Astrocyte of the hippocampus (primary cell): ENCODE measurements around the gene KLHL26.

ENCODE experiments used
- DNase-seq: peaks from one replicate; pipeline ENCODE4 v3.0.0; 2011; ENCODE audit warnings: low read depth, low spot score

KLHL26 gene

GRCh38 chr19:18685597-18686190 is 48.9 kb downstream of the KLHL26 start:
- DNase-seq, result no peak

DNA sequence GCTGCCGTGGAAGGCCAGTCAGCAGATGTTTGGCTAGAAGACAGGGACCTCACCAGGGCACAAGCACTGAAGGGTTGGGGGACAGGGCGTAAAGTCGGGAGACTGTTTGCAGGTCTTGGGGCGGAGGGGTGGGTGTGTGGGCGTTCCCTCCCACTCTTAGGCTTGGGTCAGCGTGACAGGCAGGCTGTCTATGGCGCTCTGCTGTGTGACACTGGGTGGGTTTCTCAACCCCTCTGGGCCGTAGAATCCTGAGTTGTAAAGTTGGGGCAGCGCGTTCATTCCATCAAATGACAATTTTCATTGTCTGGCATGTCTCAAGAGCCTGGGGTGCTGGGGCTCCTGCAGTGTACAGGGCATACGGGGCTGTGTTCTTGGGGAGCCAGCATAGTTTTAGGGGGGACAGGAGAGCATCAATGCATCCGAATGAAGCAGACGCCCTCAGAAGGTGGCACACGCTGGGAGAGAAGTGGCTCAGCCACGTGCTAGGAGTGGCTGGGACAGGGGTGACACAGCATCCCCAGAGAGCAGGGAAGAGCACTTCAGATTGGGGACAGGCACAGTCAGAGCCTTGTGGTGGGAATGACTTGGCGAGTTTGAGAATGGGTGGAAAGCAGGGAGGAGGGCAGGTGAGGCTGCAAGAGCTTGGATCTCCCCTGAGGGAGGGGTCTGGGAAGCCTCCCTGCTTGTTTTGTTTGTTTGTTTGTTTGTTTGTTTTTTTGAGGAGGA is 51.1 kb downstream of the KLHL26 start:
- DNase-seq, result no peak

GRCh38 chr19:18696023-18696422 is 59.2 kb downstream of the KLHL26 start:
- DNase-seq, result no peak

- no peak for DNase-seq
Measured at GRCh38 chr19:18697680-18698079, 60.9 kb downstream of the KLHL26 start.

DNA sequence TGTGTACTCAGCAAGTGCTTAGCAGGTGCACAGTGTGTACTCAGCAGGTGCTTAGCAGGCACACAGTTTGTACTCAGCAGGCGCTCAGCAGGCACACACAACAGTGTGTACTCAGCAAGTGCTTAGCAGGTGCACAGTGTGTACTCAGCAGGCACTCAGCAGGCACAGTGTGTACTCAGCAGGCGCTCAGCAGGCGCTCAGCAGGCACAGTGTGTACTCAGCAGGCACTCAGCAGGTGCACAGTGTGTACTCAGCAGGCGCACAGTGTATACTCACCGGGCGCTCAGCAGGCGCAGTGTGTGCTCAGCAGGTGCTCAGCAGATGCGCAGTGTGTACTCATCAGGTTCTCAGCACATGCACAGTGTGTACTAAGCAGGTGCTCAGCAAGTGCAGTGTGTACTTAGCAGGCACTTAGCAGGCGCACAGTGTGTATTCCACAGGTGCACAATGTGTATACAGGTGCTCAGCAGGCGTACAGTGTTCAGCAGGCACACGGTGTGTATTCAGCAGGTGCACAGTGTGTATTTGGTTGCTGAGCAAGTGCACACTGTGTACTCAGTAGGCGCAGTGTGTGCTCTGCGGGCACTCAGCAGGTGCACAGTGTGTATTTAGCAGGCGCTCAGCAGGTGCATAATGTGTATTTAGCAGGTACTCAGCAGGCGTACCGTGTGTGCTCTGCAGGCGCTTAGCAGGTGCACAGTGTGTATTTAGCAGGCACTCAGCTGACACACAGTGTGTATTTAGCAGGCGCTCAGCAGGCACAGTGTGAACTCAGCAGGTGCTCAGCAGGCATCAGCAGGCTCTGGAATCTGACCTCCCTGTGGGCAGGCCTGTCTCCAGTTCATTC is 61.7 kb downstream of the KLHL26 start:
- DNase-seq, result no peak

DNA sequence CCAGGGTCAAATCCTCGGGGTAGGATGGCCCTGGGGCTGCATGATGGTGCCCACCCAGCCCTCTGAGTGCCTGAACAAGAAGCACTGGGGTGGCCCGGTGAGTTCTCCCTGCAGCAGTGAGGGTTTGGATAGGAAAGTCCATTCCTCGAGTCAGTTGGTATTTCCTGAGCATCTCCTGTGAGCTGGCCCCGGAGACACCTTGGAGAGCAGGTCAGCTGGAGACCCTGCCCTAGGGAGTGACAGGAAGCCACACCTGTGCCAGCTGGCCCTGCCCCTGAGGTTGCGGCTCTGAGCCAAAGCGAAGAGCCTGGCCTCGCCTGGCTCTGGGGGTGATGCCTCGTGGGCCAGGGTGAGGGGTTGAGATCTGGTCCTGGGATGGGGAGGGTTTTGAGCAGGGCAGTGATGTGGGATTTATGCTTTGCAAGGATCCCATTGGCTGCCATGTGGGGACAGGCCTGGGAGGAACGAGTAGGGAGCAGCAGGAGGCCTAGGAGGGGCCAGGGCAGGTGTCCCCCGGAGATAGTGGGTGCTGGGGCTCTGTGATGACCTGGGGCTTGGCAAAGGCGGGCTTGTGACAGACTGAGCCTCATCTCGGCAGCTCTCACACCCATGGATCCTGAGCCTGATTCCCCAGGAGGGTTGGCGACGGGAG is 62.7 kb downstream of the KLHL26 start:
- DNase-seq, result no peak

DNA sequence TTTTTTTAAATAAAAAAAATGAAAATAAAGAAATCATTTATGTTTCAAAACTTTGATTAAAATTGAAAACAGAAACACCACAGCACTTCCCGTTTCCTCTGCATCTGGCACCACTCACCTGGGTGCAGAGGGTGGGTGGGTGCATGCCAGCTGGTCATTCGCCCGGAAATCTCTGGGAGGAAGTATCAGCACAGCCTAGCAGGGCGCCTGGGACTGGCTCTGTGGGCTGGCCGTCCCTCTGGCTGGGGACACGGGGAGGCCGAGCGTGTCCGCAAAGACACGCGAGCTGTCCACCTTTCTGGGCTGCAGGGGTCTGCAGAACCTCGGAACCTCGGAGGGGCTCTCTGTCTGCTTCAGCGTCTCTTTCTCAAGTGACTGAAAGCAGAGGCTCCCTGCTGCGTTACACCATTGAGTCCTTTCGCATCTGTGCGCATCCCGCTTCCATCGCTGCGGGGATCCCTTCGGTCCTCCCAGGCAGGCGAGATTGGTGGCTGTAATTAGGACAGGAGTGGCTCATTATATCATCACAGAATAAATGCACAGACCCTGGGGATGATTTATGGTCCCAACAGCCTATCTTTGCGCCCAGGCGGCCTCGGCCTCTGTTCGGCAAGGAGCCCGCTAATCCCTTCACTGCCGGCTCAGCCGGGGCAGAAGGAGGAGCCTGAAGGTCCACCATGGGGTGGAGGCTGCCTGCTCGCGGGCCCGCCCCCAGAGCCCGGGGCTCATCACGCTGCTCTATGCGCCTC is 63.8 kb downstream of the KLHL26 start:
- peak; percentile 79 for DNase-seq

DNA sequence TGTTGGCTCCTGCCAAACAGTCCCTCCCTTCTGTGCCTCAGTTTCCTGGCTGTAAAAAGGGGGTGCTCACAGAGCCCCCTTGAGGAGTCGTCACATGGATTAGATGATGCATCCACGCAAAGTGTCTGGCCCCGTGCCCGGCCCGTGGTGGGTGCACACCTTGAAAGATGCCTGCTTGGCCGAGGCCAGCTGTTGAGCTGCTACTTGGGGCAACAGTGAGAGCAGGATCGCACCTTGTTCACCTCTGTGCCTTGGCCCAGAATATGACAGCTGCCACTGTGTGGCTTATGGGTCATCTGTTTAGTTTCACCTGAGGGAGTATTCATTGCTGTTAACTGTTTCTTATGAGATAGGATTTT is 64.4 kb downstream of the KLHL26 start:
- no peak for DNase-seq

DNA sequence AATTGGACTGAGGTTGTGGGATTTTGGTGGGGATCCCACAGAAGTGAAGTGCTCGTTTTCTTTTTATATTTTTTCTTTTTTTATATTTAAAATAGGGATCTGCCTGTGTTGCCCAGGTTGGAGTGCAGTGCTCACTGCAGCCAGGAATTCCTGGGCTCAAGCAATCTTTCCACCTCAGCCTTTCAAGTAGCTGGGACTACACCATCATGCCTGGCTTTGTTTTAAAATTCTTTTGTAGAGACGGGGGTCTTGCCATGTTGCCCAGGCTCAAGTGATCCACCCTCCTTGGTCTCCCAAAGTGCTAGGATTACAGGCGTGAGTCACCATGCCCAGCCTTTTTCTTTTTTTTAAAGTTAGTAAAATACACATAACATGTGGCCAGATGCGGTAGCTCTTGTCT is 67.2 kb downstream of the KLHL26 start:
- no peak for DNase-seq

DNA sequence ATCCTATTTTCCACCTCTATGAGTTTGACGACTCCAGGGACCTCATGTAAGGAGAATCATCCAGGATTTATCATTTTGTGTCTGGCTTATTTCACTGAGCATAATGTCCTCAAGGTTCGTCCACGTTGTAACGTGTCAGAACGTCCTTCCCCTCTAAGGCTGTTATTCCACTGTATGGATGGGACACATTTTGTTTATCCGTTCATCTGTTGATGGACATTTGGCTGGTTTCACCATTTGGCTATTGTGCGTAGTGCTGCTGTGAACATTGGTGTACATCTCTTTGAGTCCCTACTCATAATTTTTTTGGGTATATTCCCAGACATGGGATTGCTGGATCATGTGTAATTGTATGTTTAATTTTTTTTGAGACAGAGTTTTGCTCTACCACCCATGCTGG is 68.1 kb downstream of the KLHL26 start:
- no peak for DNase-seq

DNA sequence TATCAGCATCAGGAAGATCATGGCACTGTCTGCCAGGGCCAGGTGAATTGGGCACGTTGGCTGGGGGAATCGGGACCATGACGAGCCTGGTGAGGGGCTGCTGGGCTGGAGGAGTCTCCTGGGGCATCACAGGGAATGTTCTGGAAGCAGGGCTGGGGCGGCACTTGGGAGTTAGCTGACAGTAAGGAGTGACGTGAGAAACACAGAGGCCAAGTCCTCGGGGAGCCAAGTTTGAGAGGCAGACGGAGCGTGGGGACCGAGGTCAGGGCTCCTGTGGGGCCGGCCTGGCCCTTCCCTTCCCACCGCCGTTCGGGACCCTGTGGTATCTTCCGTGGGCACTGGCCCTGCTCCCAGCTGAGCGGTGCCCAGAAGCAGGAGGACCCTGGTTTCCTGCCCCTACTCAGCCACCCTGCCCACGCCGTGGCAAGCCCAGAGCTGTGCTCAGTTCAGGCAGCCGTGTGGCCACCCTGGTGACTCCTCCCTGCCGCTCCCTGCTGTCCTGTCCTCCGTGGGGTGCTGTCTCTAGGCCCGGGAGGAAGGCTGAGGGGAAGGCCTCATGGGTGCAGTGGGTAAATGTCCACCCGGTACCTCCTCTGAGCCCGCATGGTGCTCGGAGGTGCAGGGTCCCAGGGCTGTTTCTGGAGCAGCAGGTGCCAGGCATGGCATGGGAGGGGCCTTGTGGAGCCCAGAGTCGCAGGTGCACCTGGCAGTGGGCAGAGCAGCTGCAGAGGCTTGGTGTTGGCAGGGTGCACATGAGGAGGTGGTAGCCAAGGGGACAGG is 71.8 kb downstream of the KLHL26 start:
- DNase-seq, result no peak

GRCh38 chr19:18709546-18709945 is 72.7 kb downstream of the KLHL26 start:
- DNase-seq, result no peak

DNA sequence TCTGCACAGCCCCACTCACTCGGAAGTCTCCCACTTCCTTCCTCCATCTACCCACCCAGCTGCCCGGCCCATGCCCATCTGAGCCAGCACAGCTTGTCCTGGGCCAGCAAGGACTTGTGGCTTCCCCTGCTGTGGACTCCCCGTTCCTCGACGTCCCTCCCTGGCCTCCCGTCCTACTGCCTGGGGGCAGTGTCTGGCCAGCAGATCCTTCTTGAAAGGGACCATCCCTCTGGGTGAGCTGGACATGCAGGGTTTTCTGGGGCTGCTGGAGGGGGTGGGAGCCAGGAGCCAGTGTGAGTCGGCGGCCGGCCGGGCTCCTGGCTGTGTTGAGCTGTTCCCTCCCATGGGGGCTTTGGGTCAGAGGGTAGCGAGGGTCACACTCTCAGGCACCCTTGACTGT is 73.4 kb downstream of the KLHL26 start:
- DNase-seq, result no peak

- no peak for DNase-seq
Measured at GRCh38 chr19:18710996-18711751, 74.3 kb downstream of the KLHL26 start.

- no peak for DNase-seq
Measured at GRCh38 chr19:18711893-18712292, 75.1 kb downstream of the KLHL26 start.

DNA sequence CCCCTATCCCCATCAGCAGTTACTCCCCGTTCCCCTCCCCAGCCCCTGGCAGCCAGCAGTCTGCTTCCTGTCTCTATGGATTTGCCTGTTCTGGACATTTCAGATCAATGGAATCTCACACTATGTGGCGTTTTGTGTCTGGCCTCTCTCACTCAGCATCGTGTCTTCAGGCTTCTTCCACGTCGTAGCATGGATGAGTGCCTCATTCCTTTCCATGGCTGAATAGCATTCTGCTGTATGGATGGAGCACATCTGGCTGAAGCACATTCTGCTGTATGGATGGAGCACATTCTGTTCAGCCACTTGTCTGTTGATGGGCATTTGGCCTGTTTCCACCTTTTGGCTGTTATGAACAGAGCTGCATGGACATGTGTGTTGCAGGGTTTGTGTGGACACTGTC is 76.2 kb downstream of the KLHL26 start:
- no peak for DNase-seq

GRCh38 chr19:18713550-18714117 is 76.8 kb downstream of the KLHL26 start:
- no peak for DNase-seq

GRCh38 chr19:18715416-18715815 is 78.6 kb downstream of the KLHL26 start:
- no peak for DNase-seq

- no peak for DNase-seq
Measured at GRCh38 chr19:18716857-18717256, 80.0 kb downstream of the KLHL26 start.

DNA sequence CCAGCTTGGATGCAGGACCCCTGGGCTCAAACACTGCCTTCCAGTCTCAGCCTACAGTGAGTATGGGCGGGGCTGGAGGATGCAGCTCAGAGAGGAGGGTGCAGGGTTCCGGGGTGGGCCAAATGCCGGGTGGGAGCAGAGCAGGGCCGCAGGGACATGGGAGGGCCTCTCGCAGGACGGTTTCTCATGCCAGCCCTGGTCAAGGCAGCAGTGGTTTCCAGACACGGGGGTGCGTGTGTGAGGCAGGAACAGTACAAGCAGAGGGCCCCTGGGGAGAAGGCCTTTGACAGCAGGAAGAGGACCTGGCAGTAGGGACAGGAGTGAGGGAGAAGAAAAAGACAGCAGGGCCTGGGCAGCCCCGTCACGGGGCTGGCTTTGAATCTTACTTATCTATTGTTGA is 80.8 kb downstream of the KLHL26 start:
- DNase-seq, result no peak
